CD4-positive, alpha-beta memory T cell (primary cell): ENCODE measurements around the gene MVK. TPM values are rescaled to one million over a fixed set of nuclear protein-coding genes. Genes with fewer than 3 reads are reported as not detected.

Experiments used
- CTCF ChIA-PET: fragments of 350-600 bp; sonication (Branson Sonifier 250); formaldehyde crosslinking; loops from one replicate; lab custom pipeline; 2021; ENCODE audit warnings: inconsistent platforms; ENCODE audit not compliant: partially characterized antibody; lab: Charles Lee
- POLR2A ChIA-PET: fragments of 350-600 bp; sonication (Branson Sonifier 250); formaldehyde crosslinking; loops from one replicate; lab custom pipeline; 2021; ENCODE audit not compliant: partially characterized antibody; lab: Charles Lee
- DNase-seq, 5 donors: peaks; one replicate each; pipeline versions ENCODE4 v3.0.0 to v3.0.0-alpha.2; 2020 to 2022; ENCODE audit warnings: mixed read lengths in 1 of 5
- H3K27ac ChIP-seq: one replicate; pipeline ENCODE4 v1.7.0; 2013; ENCODE audit warnings: low read depth, low read length
- H3K27me3 ChIP-seq: 2 replicates; pipeline ENCODE4 v1.7.0; 2013; ENCODE audit warnings: mild to moderate bottlenecking, low read length, moderate library complexity; ENCODE audit not compliant: insufficient read depth
- H3K36me3 ChIP-seq: 2 replicates; pipeline ENCODE4 v1.7.0; 2013; ENCODE audit warnings: mild to moderate bottlenecking, low read length, moderate library complexity; ENCODE audit not compliant: insufficient read depth
- H3K4me1 ChIP-seq: 2 replicates; pipeline ENCODE4 v1.7.0; 2013; ENCODE audit warnings: mild to moderate bottlenecking, low read length, moderate library complexity; ENCODE audit not compliant: insufficient read depth
- H3K4me3 ChIP-seq, 2 donors: one replicate each; pipeline ENCODE4 v1.7.0; 2013; ENCODE audit warnings: low read length in 2 of 2, mild to moderate bottlenecking in 1 of 2
- H3K9me3 ChIP-seq, 2 donors: one replicate each; pipeline ENCODE4 v1.7.0; 2013; ENCODE audit warnings: low read length in 2 of 2, control low read depth in 1 of 2; ENCODE audit not compliant: control insufficient read depth in 1 of 2
- H3K27ac Mint-ChIP-seq, 7 donors: one replicate each; pipeline ENCODE4 v1.8.0; 2020 to 2021; ENCODE audit warnings: mixed read lengths in 7 of 7, mild to moderate bottlenecking in 6 of 7, inconsistent platforms in 3 of 7, moderate library complexity in 3 of 7
- H3K27me3 Mint-ChIP-seq, 2 donors: one replicate each; pipeline ENCODE4 v1.8.0; 2020 to 2021; ENCODE audit warnings: mixed read lengths in 2 of 2
- H3K36me3 Mint-ChIP-seq, 2 donors: one replicate each; pipeline ENCODE4 v1.8.0; 2020 to 2021; ENCODE audit warnings: mixed read lengths in 2 of 2, inconsistent platforms in 1 of 2, mild to moderate bottlenecking in 1 of 2
- H3K4me1 Mint-ChIP-seq, 4 donors: one replicate each; pipeline ENCODE4 v1.8.0; 2020 to 2021; ENCODE audit warnings: mixed read lengths in 4 of 4, mild to moderate bottlenecking in 1 of 4
- H3K4me3 Mint-ChIP-seq, 8 donors: one replicate each; pipeline ENCODE4 v1.8.0; 2020 to 2021; ENCODE audit warnings: mixed read lengths in 8 of 8, mild to moderate bottlenecking in 7 of 8, moderate library complexity in 6 of 8, inconsistent platforms in 3 of 8
- H3K9me3 Mint-ChIP-seq, 8 donors: one replicate each; pipeline ENCODE4 v1.8.0; 2020 to 2021; ENCODE audit warnings: mixed read lengths in 8 of 8, mild to moderate bottlenecking in 5 of 8, inconsistent platforms in 3 of 8, moderate library complexity in 1 of 8
- intact Hi-C: fragments of 100-400 bp; cut with micrococcal nuclease; formaldehyde crosslinking; loops from one replicate; pipeline ENCODE4 v1.15.1; 2023
- polyA plus RNA-seq, 2 donors: library from polyadenylated mRNA; unstranded; fragments of 300-500 nt; fragmentation: Illumina TruSeq; gene quantifications; one replicate each; pipeline ENCODE4 v1.2.3, GENCODE V29; 2021
- total RNA-seq, 2 experiments: library from RNA; stranded (reverse); gene quantifications; one replicate each; pipeline ENCODE4 v1.2.3, GENCODE V29; 2021

MVK gene
- total and polyA plus RNA-seq, 4 experiments from 2014 or later, result 1.9 to 11.0 (median 7.1) TPM

GRCh38 chr12:109612003-109612402 is 38.4 kb downstream of the MVK start:
- no peak overlapping the region for H3K4me3 ChIP-seq
- Mint-ChIP-seq H3K4me1 (no peaks in the 10 kb centered on the region), H3K27me3 (peaks cover 11 to 32% of the 10 kb centered on the region in 2 donors), H3K36me3 (no peaks in the 10 kb centered on the region), H3K9me3 (no peaks in the 10 kb centered on the region), H3K27ac (no peak overlapping the region), H3K4me3 (no peak overlapping the region)
- CTCF ChIA-PET, result no interaction called here
- DNase-seq, result no peak
- no peak overlapping the region for H3K27ac ChIP-seq
- no peaks in the 10 kb centered on the region for H3K9me3 ChIP-seq
- POLR2A ChIA-PET, result no interaction called here
- no peaks in the 10 kb centered on the region for H3K36me3 ChIP-seq
- intact Hi-C loops, result no loop called here
- H3K27me3 ChIP-seq, result peaks cover 8% of the 10 kb centered on the region
- H3K4me1 ChIP-seq, result no peaks in the 10 kb centered on the region

DNA sequence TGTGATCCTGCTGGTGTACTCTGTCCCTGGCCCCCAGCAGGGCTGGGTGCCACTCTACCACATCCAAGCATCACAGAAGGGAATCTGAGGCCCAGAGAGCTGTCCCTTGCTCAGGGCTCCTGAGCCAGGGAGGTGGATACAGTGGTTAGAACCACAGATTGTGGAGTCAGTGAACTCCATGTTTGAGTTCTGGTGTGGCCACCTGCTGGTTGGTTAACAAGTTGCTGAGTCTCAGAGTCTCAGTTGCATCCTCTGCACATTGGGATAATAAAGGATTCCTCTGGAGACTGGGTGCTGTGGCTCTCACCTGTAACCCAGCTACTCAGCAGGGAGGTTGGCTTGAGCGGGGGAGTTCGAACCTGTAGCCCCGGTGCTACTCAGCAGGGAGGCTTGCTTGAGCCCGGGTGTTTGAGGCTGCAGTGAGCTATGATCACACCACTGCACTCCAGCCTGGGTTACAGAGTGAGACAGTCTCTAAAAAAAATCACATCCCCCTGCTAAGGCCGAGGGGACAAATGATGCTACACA is 39.4 kb downstream of the MVK start:
- H3K27me3 Mint-ChIP-seq, result peaks cover 10 to 29% of the 10 kb centered on the region in 2 donors
- ChIA-PET POLR2A (no interaction called here), CTCF (interaction anchor here (1.2 kb wide), 1 partner anchor 14 kb away, joined by 3 read pairs; no protein-coding TSS in a partner anchor)
- H3K27ac Mint-ChIP-seq, result no peak overlapping the region
- H3K4me1 ChIP-seq, result no peaks in the 10 kb centered on the region
- H3K9me3 ChIP-seq, result no peaks in the 10 kb centered on the region
- DNase-seq, result no peak
- no peaks in the 10 kb centered on the region for H3K36me3 ChIP-seq
- H3K4me3 ChIP-seq, result no peak overlapping the region
- intact Hi-C loops, result no loop called here
- H3K4me3 Mint-ChIP-seq, result no peak overlapping the region
- no peaks in the 10 kb centered on the region for H3K36me3 Mint-ChIP-seq
- H3K27ac ChIP-seq, result no peak overlapping the region
- H3K9me3 Mint-ChIP-seq, result no peaks in the 10 kb centered on the region
- peaks cover 8% of the 10 kb centered on the region for H3K27me3 ChIP-seq
- H3K4me1 Mint-ChIP-seq, result no peaks in the 10 kb centered on the region

GRCh38 chr12:109613649-109614455 is 40.3 kb downstream of the MVK start:
- ChIA-PET POLR2A (no interaction called here), CTCF (interaction anchor here (1.2 kb wide), 1 partner anchor 15 kb away, joined by 3 read pairs; no protein-coding TSS in a partner anchor)
- H3K9me3 Mint-ChIP-seq, result no peaks in the 10 kb centered on the region
- no peak overlapping the region for H3K4me3 Mint-ChIP-seq
- DNase-seq, result no peak
- intact Hi-C loops, result no loop called here
- Histone ChIP-seq H3K27me3 (peaks cover 8% of the 10 kb centered on the region), H3K36me3 (no peaks in the 10 kb centered on the region), H3K4me3 (no peak overlapping the region), H3K9me3 (no peaks in the 10 kb centered on the region), H3K27ac (no peak overlapping the region), H3K4me1 (no peaks in the 10 kb centered on the region)
- no peaks in the 10 kb centered on the region for H3K36me3 Mint-ChIP-seq
- H3K4me1 Mint-ChIP-seq, result no peaks in the 10 kb centered on the region
- H3K27ac Mint-ChIP-seq, result no peak overlapping the region
- peaks cover 10 to 27% of the 10 kb centered on the region in 2 donors for H3K27me3 Mint-ChIP-seq

- no peaks in the 10 kb centered on the region for H3K4me1 Mint-ChIP-seq
- H3K36me3 ChIP-seq, result no peaks in the 10 kb centered on the region
- no peaks in the 10 kb centered on the region for H3K9me3 ChIP-seq
- H3K4me1 ChIP-seq, result no peaks in the 10 kb centered on the region
- H3K27ac ChIP-seq, result no peak overlapping the region
- no peak overlapping the region for H3K4me3 ChIP-seq
- intact Hi-C loops, result no loop called here
- CTCF ChIA-PET, result interaction anchor here (1.1 kb wide), 1 partner anchor 18 kb away, joined by 3 read pairs; no protein-coding TSS in a partner anchor
- H3K9me3 Mint-ChIP-seq, result no peaks in the 10 kb centered on the region
- no peaks in the 10 kb centered on the region for H3K36me3 Mint-ChIP-seq
- H3K4me3 Mint-ChIP-seq, result no peak overlapping the region
- peaks cover 5% of the 10 kb centered on the region for H3K27me3 ChIP-seq
- peaks cover 11 to 23% of the 10 kb centered on the region in 2 donors for H3K27me3 Mint-ChIP-seq
- no peak for DNase-seq
- POLR2A ChIA-PET, result no interaction called here
- H3K27ac Mint-ChIP-seq, result no peak overlapping the region
Observed at GRCh38 chr12:109615556-109616229, 42.1 kb downstream of the MVK start.

DNA sequence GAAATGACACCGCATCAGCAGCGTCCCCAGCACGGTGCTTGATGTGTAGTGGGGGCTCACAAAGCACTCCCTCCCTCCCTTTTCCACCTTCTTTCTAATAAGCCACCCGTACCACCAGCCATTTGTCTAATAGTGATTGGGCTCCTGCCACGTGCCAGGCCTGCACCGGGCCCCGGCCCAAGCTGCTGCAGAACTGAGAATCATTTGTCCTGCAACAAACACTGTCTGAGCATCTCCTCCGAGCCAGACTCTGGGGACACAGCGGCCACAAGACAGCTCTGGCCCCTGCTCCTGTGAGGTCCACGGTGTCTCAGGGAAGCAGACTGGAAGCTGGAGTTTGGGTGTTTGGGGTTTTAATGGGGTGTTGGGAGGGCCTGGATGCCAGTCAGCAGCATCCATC is 43.9 kb downstream of the MVK start:
- H3K4me1 Mint-ChIP-seq, result peaks cover 0 to 5% (median 2%) of the 10 kb centered on the region in 4 donors
- no peak for DNase-seq
- no peak overlapping the region for H3K27ac ChIP-seq
- ChIA-PET POLR2A (no interaction called here), CTCF (interaction anchor here (1.3 kb wide), 1 partner anchor 20 kb away, joined by 3 read pairs; no protein-coding TSS in a partner anchor)
- H3K4me1 ChIP-seq, result no peaks in the 10 kb centered on the region
- no peaks in the 10 kb centered on the region for H3K36me3 ChIP-seq
- intact Hi-C loops, result no loop called here
- no peaks in the 10 kb centered on the region for H3K9me3 ChIP-seq
- H3K27me3 Mint-ChIP-seq, result peaks cover 13 to 22% of the 10 kb centered on the region in 2 donors
- H3K27ac Mint-ChIP-seq, result no peak overlapping the region
- peaks cover 5% of the 10 kb centered on the region for H3K27me3 ChIP-seq
- H3K9me3 Mint-ChIP-seq, result no peaks in the 10 kb centered on the region
- no peak overlapping the region for H3K4me3 Mint-ChIP-seq
- H3K36me3 Mint-ChIP-seq, result no peaks in the 10 kb centered on the region
- no peak overlapping the region for H3K4me3 ChIP-seq

- Histone ChIP-seq H3K4me1 (no peaks in the 10 kb centered on the region), H3K9me3 (no peaks in the 10 kb centered on the region), H3K27me3 (no peaks in the 10 kb centered on the region), H3K36me3 (no peaks in the 10 kb centered on the region), H3K4me3 (no peak overlapping the region), H3K27ac (no peak overlapping the region)
- peaks cover 10 to 24% of the 10 kb centered on the region in 2 donors for H3K27me3 Mint-ChIP-seq
- H3K4me1 Mint-ChIP-seq, result peaks cover 0 to 5% (median 2%) of the 10 kb centered on the region in 4 donors
- H3K4me3 Mint-ChIP-seq, result no peak overlapping the region
- intact Hi-C loops, result no loop called here
- H3K9me3 Mint-ChIP-seq, result no peaks in the 10 kb centered on the region
- H3K36me3 Mint-ChIP-seq, result no peaks in the 10 kb centered on the region
- POLR2A ChIA-PET, result no interaction called here
- CTCF ChIA-PET, result interaction anchor here (1.3 kb wide), 1 partner anchor 20 kb away, joined by 3 read pairs; no protein-coding TSS in a partner anchor
- H3K27ac Mint-ChIP-seq, result no peak overlapping the region
- no peak for DNase-seq
Observed at GRCh38 chr12:109618082-109618481, 44.5 kb downstream of the MVK start.

DNA sequence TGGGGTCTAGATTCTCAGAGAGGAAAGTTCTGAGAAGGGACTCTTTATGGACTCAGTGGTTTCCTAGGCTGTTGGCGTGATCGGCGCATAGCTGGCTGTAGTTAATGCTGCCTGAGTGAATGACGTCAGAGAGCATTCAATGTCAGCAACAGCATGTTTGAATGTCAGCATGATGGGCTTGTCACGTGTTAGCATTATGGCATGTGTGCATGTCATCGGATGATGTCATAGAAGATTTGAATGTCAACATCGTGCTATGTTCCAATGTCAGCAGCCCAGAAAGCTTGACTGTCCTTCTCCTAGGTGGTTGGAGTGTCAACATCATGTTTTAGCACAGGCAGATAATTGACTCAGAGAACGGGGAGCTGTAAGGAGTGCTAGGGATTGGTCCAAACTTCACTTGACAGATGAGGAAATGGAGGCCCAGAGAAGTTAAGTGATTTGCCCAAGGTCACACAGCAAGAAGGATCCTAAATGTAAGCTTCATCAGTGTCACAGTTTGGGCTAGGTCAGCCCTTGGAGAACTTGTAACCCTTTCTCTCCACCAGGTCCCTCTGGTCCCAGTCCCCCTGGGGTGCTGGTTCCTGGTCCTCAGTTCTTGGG is 45.5 kb downstream of the MVK start:
- no peak overlapping the region for H3K4me3 ChIP-seq
- H3K27me3 ChIP-seq, result no peaks in the 10 kb centered on the region
- Mint-ChIP-seq H3K36me3 (no peaks in the 10 kb centered on the region), H3K27me3 (peaks cover 10 to 27% of the 10 kb centered on the region in 2 donors), H3K4me3 (no peak overlapping the region), H3K9me3 (peaks cover 0 to 2% (median 0%) of the 10 kb centered on the region in 8 donors), H3K4me1 (peaks cover 0 to 5% (median 2%) of the 10 kb centered on the region in 4 donors), H3K27ac (no peak overlapping the region)
- H3K27ac ChIP-seq, result no peak overlapping the region
- intact Hi-C loops, result no loop called here
- CTCF ChIA-PET, result no interaction called here
- H3K4me1 ChIP-seq, result no peaks in the 10 kb centered on the region
- H3K36me3 ChIP-seq, result no peaks in the 10 kb centered on the region
- no peaks in the 10 kb centered on the region for H3K9me3 ChIP-seq
- no peak for DNase-seq
- POLR2A ChIA-PET, result no interaction called here
